ENCODE data around the gene TACR2.
A peak's percentile ranks its signal among the peaks of the same experiment; 100 is the strongest.

DNA sequence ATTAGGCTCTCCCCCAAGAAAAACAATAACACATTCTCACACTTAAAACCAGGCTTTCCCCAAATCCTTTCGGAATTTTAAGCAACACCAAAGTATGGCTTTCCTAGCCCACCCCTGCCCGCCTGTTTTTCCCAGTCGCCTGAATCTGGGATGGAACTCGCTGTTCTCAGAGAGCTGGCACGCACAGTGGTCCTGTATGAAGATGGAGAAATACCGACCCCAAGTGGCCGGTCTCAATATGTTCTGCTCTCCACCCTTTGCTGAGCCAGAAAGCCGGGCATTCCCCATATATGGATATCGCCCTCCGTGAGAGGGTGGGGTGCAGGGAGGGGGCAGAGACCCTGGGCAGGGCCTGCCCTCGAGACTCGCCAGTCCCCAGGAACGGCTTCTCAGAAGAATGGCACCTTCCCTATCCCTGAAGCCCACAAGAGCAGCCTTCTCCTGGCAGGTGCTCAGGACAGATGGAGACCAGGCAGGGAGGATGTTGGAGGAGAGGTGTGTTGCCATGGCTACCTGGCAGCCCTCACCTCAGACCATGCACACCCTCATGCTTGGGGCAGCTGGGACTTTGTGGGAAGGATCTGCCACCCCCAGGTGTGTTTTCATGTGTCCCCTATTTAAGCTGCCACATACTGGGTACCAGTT lies 3.4 kb downstream of the TACR2 start:
- TF ChIP-seq, protein P1, sequence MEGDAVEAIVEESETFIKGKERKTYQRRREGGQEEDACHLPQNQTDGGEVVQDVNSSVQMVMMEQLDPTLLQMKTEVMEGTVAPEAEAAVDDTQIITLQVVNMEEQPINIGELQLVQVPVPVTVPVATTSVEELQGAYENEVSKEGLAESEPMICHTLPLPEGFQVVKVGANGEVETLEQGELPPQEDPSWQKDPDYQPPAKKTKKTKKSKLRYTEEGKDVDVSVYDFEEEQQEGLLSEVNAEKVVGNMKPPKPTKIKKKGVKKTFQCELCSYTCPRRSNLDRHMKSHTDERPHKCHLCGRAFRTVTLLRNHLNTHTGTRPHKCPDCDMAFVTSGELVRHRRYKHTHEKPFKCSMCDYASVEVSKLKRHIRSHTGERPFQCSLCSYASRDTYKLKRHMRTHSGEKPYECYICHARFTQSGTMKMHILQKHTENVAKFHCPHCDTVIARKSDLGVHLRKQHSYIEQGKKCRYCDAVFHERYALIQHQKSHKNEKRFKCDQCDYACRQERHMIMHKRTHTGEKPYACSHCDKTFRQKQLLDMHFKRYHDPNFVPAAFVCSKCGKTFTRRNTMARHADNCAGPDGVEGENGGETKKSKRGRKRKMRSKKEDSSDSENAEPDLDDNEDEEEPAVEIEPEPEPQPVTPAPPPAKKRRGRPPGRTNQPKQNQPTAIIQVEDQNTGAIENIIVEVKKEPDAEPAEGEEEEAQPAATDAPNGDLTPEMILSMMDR (conservative IDR thresholded peaks at IDR 0.05 in 1 of 2, IDR thresholded peaks at IDR 0.05 in 1 of 2; ENCODE audit: low read depth in 1 of 2, low read length in 2 of 2): peak; percentile 74 to 76
- TF ChIP-seq EZH2 (IDR thresholded peaks at IDR 0.05; ENCODE audit: low read length, missing control alignments): no peak
